ENCODE measurements around the gene TMCC2.

Gene TMCC2

DNA sequence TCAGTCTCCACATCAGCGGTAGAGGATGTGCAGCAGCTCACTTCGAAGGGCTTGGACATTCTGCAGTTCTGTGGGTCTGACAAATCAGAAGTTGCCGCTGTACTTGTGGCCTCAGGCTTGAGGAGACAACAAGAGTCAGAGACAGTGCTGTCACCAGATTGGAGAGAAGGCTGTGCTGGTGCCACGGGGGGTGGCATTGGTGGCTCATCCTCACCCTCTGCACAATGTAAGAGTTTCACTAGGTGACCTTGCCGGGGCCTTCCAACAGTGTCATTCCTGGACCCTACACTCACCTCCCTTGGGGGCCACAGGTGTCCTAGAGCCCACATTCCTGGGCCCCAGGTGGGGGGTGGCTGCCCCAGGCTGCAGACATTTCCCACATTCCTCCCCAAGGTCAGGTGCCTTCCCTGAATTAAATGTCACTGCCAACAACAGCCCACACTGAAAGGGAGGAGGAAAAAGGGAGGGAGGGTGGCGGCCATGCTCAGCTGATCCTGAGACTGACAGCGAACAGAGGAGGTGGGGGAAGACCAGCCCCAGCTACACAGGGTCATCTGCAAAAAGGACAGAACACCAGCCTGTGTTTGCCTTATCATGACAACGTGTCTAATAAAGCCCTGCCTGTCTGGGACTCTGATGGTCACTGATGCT lies 46.4 kb downstream of the TMCC2 start:
- Histone ChIP-seq H3K9me3 (ENCODE audit: control insufficient read depth, insufficient read depth, low read length) (no peaks in the 10 kb centered on the region), H3K79me2 (ENCODE audit: control insufficient read depth, low read length) (no peaks in the 10 kb centered on the region), H3F3A (ENCODE audit: control insufficient read depth, insufficient read depth) (no peaks in the 10 kb centered on the region), H3K4me3 (ENCODE audit: low read length) (0 out of 2 replicates have a peak overlapping the region, but pooled peaks have one; percentile 9), H3K36me3 (ENCODE audit: control insufficient read depth, low read length) (no peaks in the 10 kb centered on the region), H3K27ac (ENCODE audit: low read depth, low read length) (no peak overlapping the region), H3K4me2 (ENCODE audit: low read length) (peak overlapping the region; percentile 59), H3K9me2 (replicated peaks; ENCODE audit: control insufficient read depth, low read length) (no peaks in the 10 kb centered on the region), H3K27me3 (ENCODE audit: control insufficient read depth, low read length) (no peaks in the 10 kb centered on the region), H3K4me1 (ENCODE audit: control insufficient read depth, low read length) (peaks cover 53% of the 10 kb centered on the region), H4K20me1 (ENCODE audit: control insufficient read depth, insufficient read depth, low read depth, low read length) (no peaks in the 10 kb centered on the region)
- TF ChIP-seq CTCF (IDR thresholded peaks at IDR 0.05; ENCODE audit: low read depth, low read length, poor library complexity, severe bottlenecking) (no peak), EZH2phosphoT487 (IDR thresholded peaks at IDR 0.05; ENCODE audit: borderline replicate concordance, low read length) (no peak)

DNA sequence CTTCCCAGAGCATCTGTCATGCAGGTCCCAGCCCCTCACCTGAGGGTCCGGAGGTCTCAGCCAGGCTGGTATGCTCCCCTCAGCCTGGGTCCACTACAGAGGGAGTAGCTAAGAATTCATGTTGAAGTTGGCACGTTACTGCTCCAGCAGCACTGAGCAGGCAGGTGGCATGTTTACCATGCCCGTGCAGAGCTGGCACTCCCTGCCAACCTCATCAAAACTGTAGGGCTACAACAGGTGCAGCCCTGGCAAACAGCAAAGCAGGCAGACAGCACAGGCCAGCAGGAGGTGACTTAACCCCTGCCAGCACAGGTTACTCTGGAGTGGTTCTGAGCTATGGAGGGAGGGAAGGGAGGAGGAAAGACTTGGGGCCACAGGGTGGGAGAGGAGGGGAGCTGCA lies 47.4 kb downstream of the TMCC2 start:
- Histone ChIP-seq H3K27ac (ENCODE audit: low read depth, low read length) (no peak overlapping the region), H4K20me1 (ENCODE audit: control insufficient read depth, insufficient read depth, low read depth, low read length) (no peaks in the 10 kb centered on the region), H3K9me2 (replicated peaks; ENCODE audit: control insufficient read depth, low read length) (no peaks in the 10 kb centered on the region), H3K4me3 (ENCODE audit: low read length) (no peak overlapping the region), H3K4me1 (ENCODE audit: control insufficient read depth, low read length) (peaks cover 63% of the 10 kb centered on the region), H3K79me2 (ENCODE audit: control insufficient read depth, low read length) (no peaks in the 10 kb centered on the region), H3K27me3 (ENCODE audit: control insufficient read depth, low read length) (no peaks in the 10 kb centered on the region), H3K9me3 (ENCODE audit: control insufficient read depth, insufficient read depth, low read length) (no peaks in the 10 kb centered on the region), H3F3A (ENCODE audit: control insufficient read depth, insufficient read depth) (no peaks in the 10 kb centered on the region), H3K4me2 (ENCODE audit: low read length) (no peak overlapping the region), H3K36me3 (ENCODE audit: control insufficient read depth, low read length) (no peaks in the 10 kb centered on the region)
- no peak for TF ChIP-seq EZH2phosphoT487 (IDR thresholded peaks at IDR 0.05; ENCODE audit: borderline replicate concordance, low read length)
- TF ChIP-seq CTCF (IDR thresholded peaks at IDR 0.05; ENCODE audit: low read depth, low read length, poor library complexity, severe bottlenecking), result no peak

GRCh38 chr1:205275916-205276688 lies 48.4 kb downstream of the TMCC2 start:
- H3K9me2 ChIP-seq (replicated peaks; ENCODE audit: control insufficient read depth, low read length), result no peaks in the 10 kb centered on the region
- no peak overlapping the region for H3K27ac ChIP-seq (ENCODE audit: low read depth, low read length)
- no peak for TF ChIP-seq EZH2phosphoT487 (IDR thresholded peaks at IDR 0.05; ENCODE audit: borderline replicate concordance, low read length)
- no peak for TF ChIP-seq CTCF (IDR thresholded peaks at IDR 0.05; ENCODE audit: low read depth, low read length, poor library complexity, severe bottlenecking)
- no peaks in the 10 kb centered on the region for H4K20me1 ChIP-seq (ENCODE audit: control insufficient read depth, insufficient read depth, low read depth, low read length)
- no peak overlapping the region for H3K4me3 ChIP-seq (ENCODE audit: low read length)
- no peaks in the 10 kb centered on the region for H3K36me3 ChIP-seq (ENCODE audit: control insufficient read depth, low read length)
- H3F3A ChIP-seq (ENCODE audit: control insufficient read depth, insufficient read depth), result no peaks in the 10 kb centered on the region
- no peaks in the 10 kb centered on the region for H3K9me3 ChIP-seq (ENCODE audit: control insufficient read depth, insufficient read depth, low read length)
- H3K4me2 ChIP-seq (ENCODE audit: low read length), result no peak overlapping the region
- no peaks in the 10 kb centered on the region for H3K27me3 ChIP-seq (ENCODE audit: control insufficient read depth, low read length)
- peaks cover 71% of the 10 kb centered on the region for H3K4me1 ChIP-seq (ENCODE audit: control insufficient read depth, low read length)
- H3K79me2 ChIP-seq (ENCODE audit: control insufficient read depth, low read length), result no peaks in the 10 kb centered on the region

Data from DOHH2 (cell line).